Kasumi-1 (cell line): ENCODE results near the gene SAMD9L.
A peak's percentile ranks its signal among the peaks of the same experiment; 100 is the strongest.

Source experiments
- DNase-seq, 2 experiments: peaks; one replicate each; lab custom pipeline; 2025; lab: John Stamatoyannopoulos, UW

The SAMD9L gene

GRCh38 chr7:93148144-93148543 is at the start of gene SAMD9L:
SAMD9L (minus strand) TSS chr7:93148385; CDS start chr7:93135971, 12,414 bp downstream.
- peak; percentile 42 to 58 for DNase-seq

GRCh38 chr7:93196336-93196735 is 48.2 kb upstream of the SAMD9L start:
- DNase-seq, result peak; percentile 56 to 60

- DNase-seq, result no peak
These were observed 46.2 kb upstream of the SAMD9L start for GRCh38 chr7:93194386-93194785.

GRCh38 chr7:93188870-93189634 is 40.9 kb upstream of the SAMD9L start:
- DNase-seq, result no peak

GRCh38 chr7:93185303-93186027 is 37.3 kb upstream of the SAMD9L start:
- DNase-seq, result no peak

GRCh38 chr7:93179173-93179572 is 31.0 kb upstream of the SAMD9L start:
- DNase-seq, result no peak

GRCh38 chr7:93178213-93178612 is 30.0 kb upstream of the SAMD9L start:
- DNase-seq, result peak; percentile 53 to 57

- DNase-seq, result no peak
These were observed 28.9 kb upstream of the SAMD9L start for GRCh38 chr7:93176992-93177580.

- no peak for DNase-seq
These were observed 27.0 kb upstream of the SAMD9L start for GRCh38 chr7:93175219-93175618.

- DNase-seq, result no peak
These were observed 24.5 kb upstream of the SAMD9L start for GRCh38 chr7:93172683-93173082.

GRCh38 chr7:93171606-93172226 is 23.5 kb upstream of the SAMD9L start:
- DNase-seq, result no peak

GRCh38 chr7:93165447-93165846 is 17.3 kb upstream of the SAMD9L start:
- DNase-seq, result no peak

GRCh38 chr7:93164766-93165165 is 16.6 kb upstream of the SAMD9L start:
- no peak for DNase-seq

GRCh38 chr7:93161181-93161762 is 13.1 kb upstream of the SAMD9L start:
- no peak for DNase-seq

- DNase-seq, result no peak
These were observed 12.2 kb upstream of the SAMD9L start for GRCh38 chr7:93160410-93160809.

- no peak for DNase-seq
These were observed 11.3 kb upstream of the SAMD9L start for GRCh38 chr7:93159490-93159889.

GRCh38 chr7:93156884-93157283 is 8.7 kb upstream of the SAMD9L start:
- DNase-seq, result no peak

GRCh38 chr7:93150200-93150835 is 2.1 kb upstream of the SAMD9L start:
- DNase-seq, result no peak

GRCh38 chr7:93148727-93149126 is 542 bp upstream of the SAMD9L start:
- no peak for DNase-seq

- peak; percentile 42 to 59 for DNase-seq
These were observed 822 bp downstream of the SAMD9L start for GRCh38 chr7:93147363-93147762.

GRCh38 chr7:93146472-93147141 is 1.6 kb downstream of the SAMD9L start:
- no peak for DNase-seq
